ENCODE measurements around the gene COL17A1.

The COL17A1 gene

DNA sequence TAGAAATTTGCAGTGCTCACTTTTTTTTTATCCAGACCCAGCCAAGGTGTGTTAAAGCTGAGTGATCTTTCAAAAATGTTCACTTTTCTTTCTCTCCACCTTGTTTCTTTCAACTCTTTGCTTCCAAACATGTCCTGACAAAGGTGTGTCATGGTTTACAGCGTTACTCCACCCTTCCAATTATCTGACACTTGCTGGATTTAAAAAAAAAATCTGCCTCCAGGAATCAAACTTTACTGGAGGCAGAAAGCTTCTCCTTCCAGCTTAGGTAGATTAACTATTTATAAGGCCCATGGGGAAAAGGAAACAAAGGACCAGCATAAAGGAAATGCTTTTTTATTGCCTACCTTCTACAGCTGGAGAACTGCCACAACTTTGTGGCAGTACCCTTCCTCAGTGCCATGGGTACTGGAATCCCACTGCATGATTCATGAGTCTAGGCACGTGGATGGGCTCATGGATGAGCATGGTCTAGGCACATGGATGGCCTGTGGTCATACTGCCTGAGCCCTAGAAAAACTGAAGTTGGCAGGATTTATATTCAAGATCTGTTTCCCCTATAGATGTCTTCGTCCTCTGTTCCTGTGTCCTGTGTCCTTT, at the start of gene COL17A1:
Gene COL17A1 (minus strand): TSS at position 80 of the 600 bp plus-strand sequence. CDS start 5,207 bp downstream, outside the sequence.
- DNase-seq, result no peak

DNA sequence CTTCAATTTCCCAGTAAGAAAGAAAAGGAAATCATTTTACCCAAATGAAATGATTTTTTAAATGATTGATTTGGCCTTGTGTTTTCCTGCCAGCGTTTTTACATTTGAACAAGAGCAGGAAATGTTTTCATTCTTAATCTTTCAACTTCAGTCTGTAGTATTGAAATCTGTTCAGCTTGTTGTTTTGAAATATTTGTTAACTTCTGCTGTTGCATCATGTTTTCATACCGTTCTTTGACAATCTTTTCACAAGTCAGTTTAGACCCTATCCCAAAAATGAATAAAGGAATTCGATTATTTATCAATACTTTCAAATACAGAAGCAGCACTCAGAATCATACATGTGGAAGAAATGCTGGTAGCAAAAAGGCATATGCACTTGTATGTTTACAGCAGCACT, 44.4 kb upstream of the COL17A1 start:
- DNase-seq, result no peak

GRCh38 chr10:104128214-104128613, 42.5 kb upstream of the COL17A1 start:
- no peak for DNase-seq

DNA sequence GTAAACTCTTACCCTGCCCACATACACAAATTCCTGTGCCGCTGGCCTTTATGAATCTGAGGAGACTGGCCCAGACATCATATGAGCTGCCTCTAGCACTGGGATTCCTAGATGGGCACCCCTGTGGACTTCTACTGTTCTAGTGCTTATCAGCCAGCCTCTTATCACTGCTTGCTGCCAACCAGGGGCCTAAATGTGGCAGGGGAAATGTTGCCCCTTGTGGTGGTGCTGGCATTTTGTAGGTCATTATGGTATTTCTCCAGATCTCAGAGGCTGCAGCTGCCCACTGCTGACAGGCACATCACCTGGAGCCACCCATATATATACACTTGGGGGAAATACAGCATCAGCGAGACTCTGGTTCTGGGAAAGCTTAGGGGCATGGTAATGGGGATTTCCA, 41.7 kb upstream of the COL17A1 start:
- peak in 1 of 2 experiments; percentile 2 for DNase-seq

DNA sequence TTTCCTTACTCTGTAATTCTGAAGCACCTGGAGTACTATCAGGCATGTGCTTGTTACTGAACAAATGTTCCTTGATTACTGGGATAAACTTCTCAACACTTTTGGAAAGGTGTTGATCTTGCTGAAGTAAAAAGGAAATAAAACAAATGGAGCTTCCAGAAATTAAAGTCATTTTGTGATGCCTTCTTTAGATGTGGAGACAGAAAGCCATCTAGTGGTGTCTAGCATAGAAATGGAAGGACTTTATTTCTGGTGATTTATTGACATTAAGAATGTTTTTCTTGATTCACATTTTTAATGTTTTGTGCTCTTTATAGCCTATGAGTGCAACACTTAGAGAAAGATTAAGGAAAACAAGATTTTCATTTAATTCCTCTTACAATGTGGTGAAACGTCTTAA, 37.7 kb upstream of the COL17A1 start:
- no peak for DNase-seq

DNA sequence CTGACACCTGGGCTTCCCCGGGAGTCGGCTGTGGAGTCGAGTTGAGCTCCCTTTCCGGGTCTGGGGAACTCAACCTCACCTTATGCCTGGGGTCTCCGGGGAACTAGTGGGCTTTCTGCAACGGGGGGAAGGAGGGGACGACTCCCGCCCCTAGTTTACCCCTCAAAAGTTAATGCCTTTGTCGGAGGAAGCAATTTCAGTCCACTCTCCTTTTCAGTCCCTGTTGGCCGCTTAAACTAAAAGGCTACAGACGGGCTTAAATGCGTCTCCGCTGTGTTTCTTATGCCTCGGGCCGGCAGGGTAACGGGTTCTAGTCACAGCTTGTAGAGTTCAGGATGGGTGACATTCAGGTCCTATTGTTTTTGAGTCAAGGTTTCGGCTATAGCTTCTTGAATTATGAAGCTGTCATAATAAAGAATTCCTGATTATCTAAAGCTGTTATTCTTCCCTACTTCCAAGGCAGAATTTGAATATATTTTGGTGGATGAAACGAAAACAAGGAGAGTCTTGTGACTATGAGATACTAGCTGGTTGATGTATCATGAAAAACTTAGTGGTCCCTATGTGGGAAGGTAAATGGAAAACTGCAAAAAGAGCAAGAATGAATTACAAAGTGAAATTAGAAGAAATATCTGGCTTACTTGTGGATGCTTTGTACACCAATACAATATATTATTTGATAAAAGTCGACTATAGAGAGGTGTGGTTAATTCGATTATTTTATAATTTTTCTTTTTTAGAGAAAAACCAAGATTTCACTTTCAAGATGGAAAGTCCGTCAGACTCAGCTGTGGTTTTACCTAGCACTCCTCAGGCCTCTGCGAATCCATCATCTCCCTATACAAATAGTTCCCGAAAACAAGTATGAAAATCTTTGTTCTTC, 36.8 kb upstream of the COL17A1 start:
- no peak for DNase-seq

DNA sequence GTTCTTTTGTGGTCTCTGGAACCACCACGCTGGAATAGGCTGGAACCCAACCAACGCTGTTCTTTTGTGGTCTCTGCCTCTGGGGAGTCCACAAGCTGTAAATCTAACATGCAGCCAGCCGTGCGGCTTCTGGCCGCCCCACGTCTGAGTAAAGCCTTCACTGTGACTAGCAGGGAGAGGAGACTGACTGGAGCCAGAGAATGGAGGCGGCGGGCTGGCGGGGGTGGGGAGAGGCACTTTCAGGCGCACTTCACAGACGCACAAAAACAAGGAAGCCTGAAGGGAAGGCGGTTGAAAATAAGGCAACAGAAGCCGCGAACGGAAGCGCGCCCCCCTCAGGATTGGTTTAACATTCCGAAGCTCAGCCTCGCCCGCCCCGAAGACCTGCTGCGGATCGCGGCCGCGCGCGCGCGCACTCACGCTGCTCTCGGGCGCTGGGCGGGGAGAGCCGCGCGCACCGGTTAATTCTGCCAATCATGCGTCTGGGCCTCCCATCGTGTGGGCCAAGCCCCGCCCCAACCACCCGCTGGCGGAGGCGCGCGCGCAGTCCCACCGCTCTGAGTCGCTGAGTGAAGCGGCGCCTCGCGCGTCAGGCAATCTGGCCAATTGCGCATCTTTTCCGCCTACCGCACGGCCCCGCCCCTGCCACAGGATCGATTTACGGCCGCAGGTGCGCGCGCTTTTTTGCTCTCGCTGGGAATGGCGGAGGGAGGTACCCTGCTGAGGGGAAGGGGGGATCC, 36.0 kb upstream of the COL17A1 start, which contains the start of gene SFR1:
Gene SFR1 (plus strand): TSS at position 687 of the 740 bp plus-strand sequence. CDS start 13 bp downstream, at position 700.
- peak; percentile 98 to 99 for DNase-seq

- DNase-seq, result peak; percentile 71 to 81
Measured at GRCh38 chr10:104120903-104121484, 35.3 kb upstream of the COL17A1 start.

DNA sequence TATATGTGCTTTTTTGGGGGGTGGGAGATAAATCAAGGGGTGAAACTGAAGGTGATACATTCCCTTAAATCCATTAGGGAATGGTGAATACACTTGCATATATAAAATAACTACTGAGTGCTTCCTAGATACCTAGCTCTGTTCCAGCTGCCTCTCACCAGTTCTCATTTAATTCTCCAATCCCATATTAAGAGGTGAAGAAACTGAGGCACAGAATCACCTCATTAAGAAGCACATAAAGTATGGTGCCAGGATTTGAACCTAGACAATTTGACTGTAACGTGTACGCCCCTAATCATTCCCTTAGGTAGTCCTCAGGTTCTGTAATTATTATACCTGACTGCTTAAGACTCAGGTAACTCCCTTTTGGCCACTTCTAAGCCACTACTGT, 34.8 kb upstream of the COL17A1 start:
- DNase-seq, result no peak

- no peak for DNase-seq
Measured at GRCh38 chr10:104119996-104120395, 34.3 kb upstream of the COL17A1 start.

- no peak for DNase-seq
Measured at GRCh38 chr10:104117839-104118323, 32.2 kb upstream of the COL17A1 start.

GRCh38 chr10:104113376-104113956, 27.8 kb upstream of the COL17A1 start:
- no peak for DNase-seq

DNA sequence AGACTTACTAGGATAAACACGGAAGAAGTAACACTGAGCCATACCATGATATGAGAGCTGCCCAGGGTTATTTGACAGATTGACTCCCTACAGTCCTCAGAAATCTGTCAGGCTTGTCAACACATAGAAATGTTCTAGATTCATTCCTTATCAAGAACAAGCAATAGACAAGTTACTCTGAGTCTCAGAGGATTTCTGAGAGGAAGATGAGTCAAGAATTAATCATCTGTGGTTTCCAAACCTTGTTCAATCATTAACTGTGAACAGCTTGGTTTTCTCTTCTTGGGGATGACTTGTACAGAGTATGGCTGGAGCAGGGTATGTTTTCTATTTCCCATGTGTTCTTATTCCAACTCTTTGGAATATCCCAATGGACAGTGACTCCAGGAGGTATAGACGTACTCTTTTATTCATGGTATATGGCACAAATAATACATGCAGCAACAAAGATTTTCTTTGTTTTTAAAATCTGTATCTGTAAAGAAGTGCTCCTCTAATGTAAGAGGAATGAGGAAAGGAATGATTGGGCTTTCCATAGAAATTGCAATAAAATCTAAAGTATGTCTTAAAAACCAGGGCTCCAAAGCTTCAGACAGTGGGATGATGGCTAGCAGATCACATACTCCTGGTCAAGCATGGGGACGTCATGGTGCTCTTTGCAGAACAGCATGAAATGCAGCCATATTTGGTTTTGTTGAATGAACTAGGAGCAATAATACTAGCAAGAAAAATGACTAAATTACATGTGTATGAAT, 24.4 kb upstream of the COL17A1 start:
- DNase-seq, result no peak

DNA sequence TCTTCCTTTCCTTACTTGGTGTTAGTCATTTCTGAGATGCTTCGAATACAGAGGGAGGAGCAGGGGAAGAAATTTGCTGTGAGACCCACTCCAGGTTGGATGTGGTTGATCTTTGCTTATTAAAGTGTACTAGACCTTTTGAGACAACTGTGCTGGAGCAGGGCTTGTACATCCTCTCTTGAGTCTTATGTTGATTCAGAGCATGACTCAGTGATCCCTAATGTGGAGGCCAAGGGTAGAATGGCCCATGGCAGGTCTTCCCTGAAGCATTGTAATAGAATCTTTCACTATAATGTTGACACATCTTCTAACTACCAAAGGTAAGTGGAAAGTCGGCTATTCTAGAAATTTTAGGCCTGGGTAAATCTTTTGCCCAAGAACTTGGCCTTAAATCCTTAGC, 19.2 kb upstream of the COL17A1 start:
- DNase-seq, result no peak

GRCh38 chr10:104104418-104104817, 18.7 kb upstream of the COL17A1 start:
- no peak for DNase-seq

DNA sequence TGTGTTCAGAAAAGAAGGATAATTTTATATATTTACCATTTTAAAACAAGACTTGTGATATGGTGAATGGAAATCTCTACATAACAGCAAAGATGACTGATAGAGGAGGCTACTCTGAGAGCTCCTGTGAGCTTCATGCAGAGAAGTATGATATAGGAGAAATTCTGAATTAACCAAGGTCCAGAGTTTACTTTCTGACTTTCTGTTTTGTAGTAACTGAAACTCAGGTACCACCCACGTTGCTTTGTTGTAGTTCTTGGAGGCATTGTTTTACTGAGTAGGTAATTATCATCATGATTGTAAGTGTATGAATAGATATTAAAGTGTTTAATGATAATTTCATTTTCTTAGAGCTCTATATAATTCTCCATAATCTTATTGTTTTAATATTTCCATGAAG, 18.3 kb upstream of the COL17A1 start:
- DNase-seq, result no peak

- DNase-seq, result no peak
Measured at GRCh38 chr10:104101902-104102301, 16.2 kb upstream of the COL17A1 start.

DNA sequence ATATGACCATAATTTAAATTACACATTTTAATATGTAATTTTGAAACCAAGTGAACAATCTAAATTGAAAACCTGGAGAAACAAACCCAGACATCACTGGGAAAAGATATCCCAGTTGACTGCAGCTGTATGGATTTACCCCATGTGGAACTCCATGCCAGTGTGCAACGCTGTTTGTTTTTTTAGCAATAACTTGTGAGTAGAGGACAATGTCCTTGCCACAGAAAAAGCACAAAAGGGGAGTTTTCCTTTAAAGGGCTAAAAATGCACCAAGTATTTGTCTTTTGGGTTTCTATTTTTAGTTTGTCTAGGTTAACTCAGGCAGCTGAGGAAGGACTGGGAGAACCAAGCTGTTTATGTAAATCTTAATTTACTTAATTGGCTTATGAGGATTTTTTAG, 15.1 kb upstream of the COL17A1 start:
- DNase-seq, result no peak

- DNase-seq, result no peak
Measured at GRCh38 chr10:104099941-104100340, 14.3 kb upstream of the COL17A1 start.

DNA sequence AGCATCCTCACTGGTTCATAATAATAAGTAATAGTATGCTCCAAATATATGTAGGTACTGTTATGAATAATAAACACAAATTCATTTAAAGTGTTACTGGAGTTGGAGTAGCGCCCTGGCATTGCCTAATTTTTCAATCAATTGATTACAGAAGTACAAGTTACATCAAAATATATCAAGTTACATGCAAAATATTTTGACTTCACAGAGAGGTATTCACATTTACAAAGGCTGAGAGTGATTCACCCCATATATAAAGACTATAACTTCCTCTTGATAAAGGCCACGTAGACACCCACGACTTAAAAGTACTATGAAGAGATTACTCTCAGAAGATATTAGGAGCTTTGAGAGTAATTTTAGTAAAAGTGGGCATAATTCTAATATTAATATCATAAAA, 13.6 kb upstream of the COL17A1 start:
- no peak for DNase-seq

GRCh38 chr10:104098358-104098925, 12.8 kb upstream of the COL17A1 start:
- DNase-seq, result no peak
